ENCODE measurements around the gene SLC50A1. TPM values are rescaled to one million over a fixed set of nuclear protein-coding genes. Genes with fewer than 3 reads are reported as not detected.
"Not testable (repeated sequence)": the region's sequence is repeated elsewhere in the genome, so short reads cannot be mapped to it uniquely, and the experiment has no call there.

Gene SLC50A1
- polyA plus RNA-seq, 5 donors: 32.7 to 41.6 (median 37.3) TPM

DNA sequence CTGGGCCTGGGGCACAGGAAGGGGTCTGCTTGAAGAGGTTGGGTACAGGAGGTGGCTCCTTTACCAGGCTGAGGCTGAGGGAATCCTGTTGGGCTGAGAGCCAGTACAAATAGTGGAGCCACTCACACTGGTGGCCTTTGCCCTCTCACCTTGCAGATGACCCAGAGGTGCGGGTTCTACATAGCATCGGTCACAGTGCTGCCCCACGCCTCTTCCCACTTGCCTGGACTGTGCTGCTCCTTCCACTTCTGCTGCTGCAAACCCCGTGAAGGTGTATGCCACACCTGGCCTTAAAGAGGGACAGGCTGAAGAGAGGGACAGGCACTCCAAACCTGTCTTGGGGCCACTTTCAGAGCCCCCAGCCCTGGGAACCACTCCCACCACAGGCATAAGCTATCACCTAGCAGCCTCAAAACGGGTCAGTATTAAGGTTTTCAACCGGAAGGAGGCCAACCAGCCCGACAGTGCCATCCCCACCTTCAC, 1.8 kb upstream of the SLC50A1 start:
- no peak for DNase-seq

DNA sequence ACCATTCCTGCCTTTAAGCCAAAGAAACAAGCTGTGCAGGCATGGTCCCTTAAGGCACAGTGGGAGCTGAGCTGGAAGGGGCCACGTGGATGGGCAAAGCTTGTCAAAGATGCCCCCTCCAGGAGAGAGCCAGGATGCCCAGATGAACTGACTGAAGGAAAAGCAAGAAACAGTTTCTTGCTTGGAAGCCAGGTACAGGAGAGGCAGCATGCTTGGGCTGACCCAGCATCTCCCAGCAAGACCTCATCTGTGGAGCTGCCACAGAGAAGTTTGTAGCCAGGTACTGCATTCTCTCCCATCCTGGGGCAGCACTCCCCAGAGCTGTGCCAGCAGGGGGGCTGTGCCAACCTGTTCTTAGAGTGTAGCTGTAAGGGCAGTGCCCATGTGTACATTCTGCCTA, 1.3 kb upstream of the SLC50A1 start:
- DNase-seq: no peak

DNA sequence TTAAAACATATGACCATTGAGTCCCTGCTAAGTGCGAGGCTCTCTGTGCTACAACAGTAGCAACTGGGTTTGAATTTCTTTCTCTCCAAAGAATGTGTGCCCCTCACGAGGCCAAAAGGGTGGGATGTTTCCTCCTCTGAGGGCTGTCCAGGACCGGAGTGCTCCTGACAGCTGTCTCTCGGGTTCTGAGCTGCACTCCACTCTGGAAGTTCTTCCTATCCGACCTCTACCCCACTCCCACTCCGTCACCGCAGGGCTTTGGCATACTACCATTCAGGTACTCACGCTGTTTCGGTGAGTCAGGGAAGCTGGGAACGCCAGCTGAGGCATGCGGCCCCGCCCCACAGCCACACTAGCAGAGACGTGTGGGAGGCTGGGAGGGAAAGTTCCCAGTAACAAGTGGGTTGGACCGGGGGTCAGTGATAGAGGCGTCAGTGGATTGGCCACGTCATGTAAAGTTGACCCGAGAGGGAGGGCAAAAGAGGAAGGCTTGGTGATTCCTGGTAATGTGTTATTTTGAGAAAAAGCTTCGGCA, 705 bp upstream of the SLC50A1 start:
- peak; percentile 54 for DNase-seq

DNA sequence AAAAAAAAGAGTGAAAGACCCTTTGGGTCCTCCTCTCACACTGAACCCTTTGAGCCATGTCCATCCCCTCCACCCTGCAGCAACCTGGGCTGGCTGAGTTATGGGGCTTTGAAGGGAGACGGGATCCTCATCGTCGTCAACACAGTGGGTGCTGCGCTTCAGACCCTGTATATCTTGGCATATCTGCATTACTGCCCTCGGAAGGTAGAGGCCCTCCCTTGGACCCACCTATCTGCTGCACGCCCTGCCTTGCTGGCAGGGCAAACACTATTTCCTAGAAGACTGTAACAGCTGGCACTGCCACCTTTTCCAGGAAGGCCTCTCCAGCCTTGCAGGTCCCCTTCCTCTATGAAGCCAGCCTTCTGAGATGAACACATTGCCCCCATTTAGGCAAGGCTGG, 1.1 kb downstream of the SLC50A1 start:
- no peak for DNase-seq

DNA sequence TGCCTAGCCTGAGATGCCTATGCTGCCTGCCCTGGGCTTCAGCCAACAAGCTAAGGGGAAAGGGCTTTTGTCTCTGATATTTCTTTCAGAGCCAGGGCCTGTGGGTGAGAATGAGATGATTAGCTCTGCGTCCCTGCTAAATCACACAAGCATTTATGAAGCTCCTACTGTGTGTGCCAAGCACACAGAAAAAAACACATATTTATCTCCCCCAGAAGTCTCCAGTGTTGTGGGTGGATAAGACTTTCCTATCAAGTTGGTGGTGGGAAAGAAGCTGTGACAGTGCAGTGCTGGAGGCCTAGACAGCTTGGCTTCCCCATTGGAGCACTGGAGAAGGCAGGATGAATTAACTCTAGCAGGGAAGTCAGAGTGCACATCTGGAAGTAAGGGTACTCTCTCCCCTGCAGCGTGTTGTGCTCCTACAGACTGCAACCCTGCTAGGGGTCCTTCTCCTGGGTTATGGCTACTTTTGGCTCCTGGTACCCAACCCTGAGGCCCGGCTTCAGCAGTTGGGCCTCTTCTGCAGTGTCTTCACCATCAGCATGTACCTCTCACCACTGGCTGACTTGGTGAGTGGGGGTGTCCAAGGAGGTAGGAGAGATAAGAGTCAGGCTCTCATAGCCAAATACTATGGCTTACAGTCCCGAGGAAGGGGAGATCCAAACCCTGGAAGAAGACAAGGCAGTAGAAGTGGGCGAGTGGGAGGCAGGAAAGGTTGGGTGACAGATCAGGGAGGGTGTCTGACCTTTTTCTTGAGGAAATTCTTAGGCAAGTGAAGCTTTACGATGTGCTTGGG, 1.7 kb downstream of the SLC50A1 start:
- no peak for DNase-seq

DNA sequence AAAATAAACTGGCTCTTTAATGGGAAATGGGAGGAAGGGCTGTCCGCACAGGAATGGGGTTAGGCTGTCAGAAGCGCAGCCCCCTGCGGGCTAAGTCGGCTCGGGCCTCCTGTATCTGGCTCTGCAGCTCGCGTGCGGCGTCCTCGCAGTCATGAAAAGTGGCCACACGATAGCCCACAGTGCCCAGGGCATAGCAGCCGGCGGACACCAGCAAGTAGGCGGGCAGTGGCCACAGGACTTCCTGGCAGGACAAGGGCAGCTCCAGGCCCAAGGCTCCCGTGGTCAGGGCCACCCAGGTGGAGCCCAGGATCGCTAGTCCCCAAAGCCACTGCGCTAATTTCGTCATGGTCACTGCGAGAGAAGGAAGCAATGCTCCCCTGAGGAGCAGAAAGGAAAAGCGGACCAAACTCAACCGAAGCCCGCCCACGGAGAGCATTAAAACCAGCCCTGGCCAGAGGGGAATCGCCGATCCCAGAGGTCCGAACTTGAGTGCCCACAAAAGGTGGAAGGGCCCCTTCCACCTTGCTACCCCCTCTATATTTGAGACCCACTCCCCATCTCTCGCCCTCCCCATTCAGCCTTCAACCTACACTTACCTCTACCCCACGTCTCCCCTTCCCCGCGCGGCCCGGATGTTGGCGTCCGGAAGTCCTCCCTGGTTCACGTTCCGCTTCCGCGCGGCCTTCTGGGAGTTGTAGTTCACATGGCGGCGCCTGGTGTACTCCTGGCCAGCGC, 4.4 kb downstream of the SLC50A1 start, which contains the start of gene DPM3:
DPM3 (minus strand) TSS at position 637 of the 735 bp plus-strand sequence; CDS start at position 346, 291 bp downstream.
- DNase-seq: peak; percentile 68 to 79

DNA sequence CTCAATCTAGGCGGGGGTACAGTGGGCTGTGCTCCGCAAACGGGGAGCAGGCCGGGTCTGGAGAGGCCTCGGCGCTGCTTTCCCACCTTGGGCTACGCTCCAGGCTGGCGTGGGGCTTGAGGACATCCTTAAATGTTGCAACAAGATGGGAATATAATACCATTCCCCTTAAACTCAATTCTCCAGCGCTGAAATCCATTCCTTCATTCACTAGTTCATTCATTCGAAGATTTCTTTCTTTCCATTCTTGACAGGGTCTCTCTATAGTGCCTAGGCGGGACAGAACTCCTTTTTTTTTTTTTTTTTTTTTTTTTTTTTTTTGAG, 4.9 kb downstream of the SLC50A1 start:
- DNase-seq: no peak

DNA sequence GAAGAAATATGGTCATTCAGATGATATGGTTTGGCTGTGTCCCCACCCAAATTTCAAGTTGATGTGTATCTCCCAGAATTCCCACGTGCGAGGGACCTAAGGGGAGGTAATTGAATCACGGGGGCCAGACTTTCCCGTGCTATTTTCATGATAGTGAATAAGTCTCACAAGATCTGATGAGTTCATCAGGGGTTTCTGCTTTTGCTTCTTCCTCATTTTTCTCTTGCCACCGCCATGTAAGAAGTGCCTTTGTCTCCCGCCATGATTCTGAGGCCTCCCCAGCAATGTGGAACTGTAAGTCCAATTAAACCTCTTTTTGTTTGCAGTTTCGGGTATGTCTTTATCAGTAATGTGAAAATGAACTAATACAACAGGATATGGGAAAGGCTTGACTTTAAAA, 6.1 kb downstream of the SLC50A1 start:
- no peak for DNase-seq

DNA sequence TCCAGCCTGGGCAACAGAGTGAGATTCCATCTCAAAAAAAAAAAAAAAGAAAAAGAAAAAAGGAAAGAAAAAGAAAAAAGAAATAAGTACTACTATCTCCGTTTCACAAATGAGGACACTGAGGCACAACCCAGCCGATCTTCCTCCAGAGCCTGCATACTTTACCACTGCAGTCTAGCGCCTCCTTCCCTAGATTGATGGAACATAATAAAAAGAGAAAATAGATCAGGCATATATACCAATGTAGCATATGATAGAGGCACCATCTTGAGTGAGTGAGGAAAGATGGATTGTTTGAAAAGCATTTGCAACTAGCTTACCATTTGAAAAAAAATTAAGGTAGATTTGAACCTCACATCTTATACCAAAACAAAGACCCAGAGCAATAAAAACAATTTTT, 9.8 kb downstream of the SLC50A1 start:
- DNase-seq: no peak

DNA sequence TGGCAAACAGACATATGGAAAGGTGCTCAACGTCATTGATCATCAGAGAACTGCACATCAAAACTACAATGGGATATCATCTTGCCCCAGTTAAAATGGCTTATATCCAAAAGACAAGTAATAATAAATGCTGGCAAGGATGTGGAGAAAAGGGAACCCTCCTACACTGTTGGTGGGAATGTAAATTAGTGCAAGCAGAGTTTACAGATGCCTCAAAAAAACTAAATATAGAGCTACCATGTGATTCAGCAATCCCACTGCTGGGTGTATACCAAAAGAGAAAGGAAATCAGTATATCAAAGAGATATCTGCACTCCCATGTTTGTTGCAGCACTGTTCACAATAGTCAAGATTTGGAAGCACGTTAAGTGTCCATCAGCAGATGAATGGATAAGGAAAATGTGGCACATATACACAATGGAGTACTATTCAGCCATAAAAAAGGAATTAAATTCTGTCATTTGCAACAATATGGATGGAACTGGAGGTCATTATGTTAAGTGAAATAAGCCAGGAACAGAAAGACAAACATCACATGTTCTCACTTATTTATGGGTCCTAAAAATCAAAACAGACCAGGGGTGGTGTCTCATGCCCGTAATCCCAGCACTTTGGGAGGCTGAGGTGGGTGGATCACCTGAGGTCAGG, 20.5 kb downstream of the SLC50A1 start:
- DNase-seq: not testable (repeated sequence)

DNA sequence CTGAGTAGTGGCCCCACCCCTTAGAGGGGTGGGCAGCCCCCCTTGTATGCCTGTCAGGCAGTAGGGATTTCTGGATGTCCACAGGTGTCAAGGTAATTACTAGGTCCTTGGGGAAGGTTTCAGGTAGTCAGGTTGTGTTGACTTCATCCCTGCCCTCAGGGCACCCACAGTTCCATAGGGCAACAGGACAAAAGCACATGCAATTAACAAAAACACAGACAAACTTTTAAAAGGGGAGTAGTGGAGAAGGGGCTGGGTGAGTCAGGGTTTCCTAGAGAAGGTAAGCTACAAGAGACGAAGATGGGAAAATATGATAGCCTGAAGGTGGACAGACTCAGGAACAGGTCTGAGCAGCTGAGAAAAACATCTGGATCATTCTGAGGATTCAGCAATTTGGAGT, 23.3 kb downstream of the SLC50A1 start:
- DNase-seq: no peak

DNA sequence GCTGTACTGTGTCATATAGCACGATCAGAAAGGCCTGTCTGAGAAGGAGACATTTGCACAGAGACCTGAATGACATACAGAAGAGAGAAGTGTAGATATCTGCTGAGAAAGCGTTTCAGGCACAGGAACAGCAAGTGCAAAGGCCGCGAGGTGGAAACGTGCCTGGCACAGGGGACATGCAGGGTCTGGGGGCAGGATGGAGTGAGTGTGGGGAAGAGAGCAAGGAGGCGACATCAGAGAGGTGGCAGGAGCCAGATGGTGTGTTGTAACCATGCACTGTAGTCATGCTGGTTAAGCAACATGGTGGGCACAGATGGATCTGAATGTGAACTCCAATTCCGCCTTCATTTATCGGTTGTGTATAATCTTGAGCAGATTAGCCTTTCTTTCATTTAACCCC, 24.5 kb downstream of the SLC50A1 start:
- no peak for DNase-seq

DNA sequence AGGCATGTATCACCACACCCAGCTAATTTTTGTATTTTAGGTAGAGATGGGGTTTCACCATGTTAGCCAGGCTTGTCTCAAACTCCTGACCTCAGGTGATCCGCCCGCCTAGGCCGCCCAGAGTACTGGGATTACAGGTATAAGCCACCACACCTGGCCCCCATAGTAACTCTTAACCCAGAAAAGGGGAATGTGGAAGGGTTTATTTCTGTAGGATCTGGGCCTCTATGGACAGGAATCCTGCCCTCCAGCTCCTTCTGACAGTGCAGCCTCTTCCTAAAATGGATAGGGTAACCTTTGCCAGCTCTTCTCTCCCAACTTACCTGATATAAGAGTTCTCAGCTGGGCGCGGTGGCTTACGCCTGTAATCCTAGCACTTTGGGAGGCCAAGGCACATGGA, 27.0 kb downstream of the SLC50A1 start:
- not testable (repeated sequence) for DNase-seq

DNA sequence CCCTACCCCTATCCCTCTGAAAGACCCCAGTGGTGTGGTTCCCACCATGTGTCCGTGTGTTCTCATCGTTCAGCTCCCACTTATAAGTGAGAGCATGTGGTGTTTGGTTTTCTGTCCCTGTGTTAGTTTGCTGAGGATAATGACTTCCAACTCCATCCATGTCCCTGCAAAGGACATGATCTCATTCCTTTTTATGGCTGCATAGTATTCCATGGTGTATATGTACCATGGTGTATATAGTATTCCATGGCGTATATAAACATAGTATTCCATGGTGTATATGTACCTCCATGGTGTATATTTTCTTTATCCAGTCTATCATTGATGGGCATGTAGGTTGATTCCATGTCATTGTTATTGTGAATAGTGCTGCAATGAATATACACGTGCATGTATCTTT, 28.1 kb downstream of the SLC50A1 start:
- not testable (repeated sequence) for DNase-seq

DNA sequence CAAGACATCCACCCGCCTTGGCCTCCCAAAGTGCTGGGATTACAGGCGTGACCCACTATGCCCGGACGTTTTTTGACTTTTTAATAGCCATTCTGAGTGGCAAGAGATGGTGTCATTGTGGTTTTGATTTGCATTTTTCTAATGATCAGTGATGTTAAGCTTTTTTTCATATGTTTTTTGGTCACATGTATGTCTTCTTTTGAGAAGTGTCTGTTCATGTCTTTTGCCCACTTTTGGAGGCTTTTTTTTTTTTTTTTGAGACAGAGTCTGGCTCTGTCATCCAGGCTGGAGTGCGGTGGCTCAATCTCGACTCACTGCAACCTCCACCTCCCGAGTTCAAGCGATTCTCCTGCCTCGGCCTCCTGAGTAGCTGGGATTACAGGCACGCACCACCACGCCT, 29.0 kb downstream of the SLC50A1 start:
- not testable (repeated sequence) for DNase-seq

DNA sequence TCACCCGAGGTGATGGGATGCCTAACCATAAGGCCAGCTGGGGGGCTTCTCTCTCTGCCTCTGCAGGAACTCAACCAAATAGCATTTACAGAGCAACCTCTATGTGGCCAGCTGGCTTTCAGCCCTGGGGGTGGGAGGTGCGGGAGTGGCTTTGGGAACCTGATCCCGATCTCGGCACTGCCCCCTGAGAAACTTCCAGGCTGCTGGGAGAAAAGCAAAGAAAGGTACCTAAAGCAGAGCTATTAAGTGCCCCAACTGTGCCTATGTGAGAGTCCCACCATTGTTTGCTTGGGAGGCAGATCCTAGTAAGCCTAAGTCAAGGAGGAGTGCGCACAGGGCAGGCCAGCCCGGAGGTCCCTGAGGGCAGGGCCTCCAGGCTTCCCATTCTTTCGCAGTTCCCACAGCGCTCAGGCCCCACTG, 30.4 kb downstream of the SLC50A1 start:
- no peak for DNase-seq

DNA sequence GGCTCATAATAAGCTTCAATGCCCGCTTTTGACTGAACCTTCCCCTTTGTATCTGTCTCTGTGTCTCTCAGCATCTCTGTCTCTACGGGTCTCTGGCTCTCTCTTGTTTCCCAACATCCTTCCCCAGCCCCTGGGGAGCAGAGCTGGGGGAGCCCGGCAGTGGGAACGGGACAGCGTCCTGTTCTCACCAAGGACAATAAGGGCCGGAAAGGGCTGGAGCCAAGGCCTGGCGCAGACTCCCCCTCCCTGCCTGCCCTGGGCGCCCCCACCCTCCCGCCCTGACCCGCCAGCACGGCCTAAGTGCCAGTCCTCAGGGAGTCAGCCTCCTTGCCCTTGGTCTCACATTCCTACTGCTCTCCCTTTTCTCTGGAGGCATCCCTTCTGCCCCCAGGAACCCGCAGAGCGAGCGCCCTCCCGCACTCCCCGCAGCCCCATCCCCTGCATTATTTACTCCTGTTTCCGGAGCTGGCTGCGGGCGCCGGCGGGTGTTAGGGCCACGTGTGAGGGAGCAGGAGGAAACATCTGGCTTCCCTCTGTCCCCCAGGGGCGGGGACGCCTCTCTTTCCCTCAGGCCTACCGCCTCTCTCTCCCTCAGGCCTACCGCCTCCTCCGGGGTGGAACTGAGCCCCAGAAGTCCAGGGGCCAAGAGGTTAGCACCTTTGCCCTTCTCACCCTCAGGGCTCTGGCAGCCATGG, 31.0 kb downstream of the SLC50A1 start:
- peak; percentile 73 to 78 for DNase-seq

DNA sequence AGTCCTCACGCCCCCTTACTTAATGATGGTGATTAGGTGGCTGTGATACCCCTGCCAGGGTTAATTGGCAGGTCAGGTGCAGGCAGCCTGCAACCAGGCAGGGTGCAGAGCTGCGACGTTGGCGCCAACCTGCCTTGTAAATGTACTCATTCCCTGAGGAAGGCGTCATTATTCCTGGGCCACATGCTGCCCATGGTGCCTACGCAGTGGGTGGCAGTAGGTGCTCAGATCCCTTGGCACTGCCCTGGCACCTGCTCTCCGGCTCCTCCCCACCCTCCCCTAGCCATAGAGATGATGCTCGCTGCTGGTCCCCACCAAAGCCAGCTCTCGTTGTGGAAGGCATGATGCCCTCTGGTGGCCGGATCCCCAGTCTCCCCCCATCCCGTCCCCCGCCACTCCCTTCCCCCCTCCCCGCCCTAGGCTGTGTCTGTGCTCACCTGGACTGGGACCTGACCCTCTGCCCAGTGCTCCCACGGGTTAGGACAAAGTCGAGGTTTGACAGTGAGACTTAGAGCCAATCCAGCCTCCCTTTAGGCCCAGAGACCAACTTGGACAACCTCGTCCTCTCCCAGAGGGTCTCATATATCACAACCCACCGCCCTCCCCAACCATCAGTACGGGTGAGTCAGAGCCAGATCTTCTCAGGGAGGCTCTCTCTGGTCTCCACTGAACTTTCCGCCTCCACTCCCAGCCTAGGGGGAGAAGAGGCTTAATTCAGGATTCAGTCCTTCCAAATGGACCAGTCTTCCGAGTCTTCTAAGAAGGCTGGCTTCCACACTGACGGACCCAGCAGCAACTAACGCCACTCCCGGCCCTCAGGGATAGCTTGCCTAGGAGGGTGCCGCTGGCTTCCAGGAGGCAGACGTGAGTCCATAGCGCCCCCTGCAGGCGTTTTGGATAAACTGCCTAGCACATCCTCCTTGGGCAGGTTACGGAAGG, 31.8 kb downstream of the SLC50A1 start:
- peak in 1 of 2 donors; percentile 76 for DNase-seq

DNA sequence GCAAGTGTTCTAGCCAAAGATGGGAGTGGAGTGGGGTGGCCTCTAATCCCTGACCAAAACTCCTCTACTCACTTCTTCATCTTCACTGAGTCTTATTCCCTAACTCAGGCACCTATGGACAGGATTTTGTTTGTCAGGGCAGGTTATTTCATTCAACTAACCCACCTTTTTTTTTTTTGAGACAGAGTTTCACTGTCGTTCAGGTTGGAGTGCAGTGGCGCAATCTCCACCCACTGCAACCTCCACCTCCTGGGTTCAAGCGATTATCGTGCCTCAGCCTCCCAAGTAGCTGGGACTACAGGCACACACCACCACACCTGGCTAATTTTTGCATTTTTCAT, 32.4 kb downstream of the SLC50A1 start:
- not testable (repeated sequence) for DNase-seq

DNA sequence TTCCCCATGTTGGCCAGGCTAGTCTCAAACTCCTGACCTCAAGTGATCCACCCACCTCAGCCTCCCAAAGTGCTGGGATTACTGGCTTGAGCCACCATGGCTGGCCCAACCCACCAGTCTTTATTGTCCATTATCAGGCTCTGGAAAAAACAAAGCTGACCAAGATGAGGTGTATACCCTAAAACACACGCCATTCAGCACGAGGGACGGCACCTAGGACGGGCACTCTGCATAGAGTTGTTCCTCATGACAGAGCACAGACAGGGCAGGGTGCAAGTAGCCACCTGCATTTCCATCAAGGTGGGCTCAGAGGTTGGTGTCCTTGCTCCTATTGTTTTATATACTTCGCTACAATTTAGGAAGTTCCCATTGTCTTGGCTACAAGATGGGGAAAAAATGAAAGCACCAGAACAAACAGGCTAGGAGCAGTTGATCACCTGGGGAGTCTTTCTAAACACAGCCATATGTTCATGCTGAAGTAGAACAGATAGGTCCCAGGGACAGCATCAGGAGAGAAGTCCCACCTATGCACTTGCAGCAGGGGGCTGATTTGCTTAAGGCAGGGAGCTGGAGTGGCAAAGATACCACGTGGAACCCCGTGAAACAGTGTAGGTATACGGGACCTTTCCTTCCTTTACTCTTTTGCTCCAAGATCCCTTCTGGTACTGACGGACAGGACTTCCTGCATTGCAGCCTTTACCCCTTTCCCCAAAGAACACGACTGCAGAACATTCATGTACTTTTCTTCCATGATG, 33.0 kb downstream of the SLC50A1 start:
- no peak for DNase-seq

Data from right lung (tissue), 5 donors.